ENCODE measurements around the gene ANGPTL2. TPM values are rescaled to one million over a fixed set of nuclear protein-coding genes. Genes with fewer than 3 reads are reported as not detected.

Gene ANGPTL2
- total and polyA plus RNA-seq, 12 donors, result 16.2 to 73.5 (median 42.9) TPM

- Histone ChIP-seq H3K27ac (peak overlapping the region in 7 of 10 donors; percentile 5 to 81 (median 54)), H3K36me3 (no peaks in the 10 kb centered on the region), H3K4me1 (peaks cover 18 to 94% (median 59%) of the 10 kb centered on the region in 9 donors), H3K9me3 (no peaks in the 10 kb centered on the region), H3K4me3 (no peak overlapping the region), H3K27me3 (no peaks in the 10 kb centered on the region)
- TF ChIP-seq, protein P1, sequence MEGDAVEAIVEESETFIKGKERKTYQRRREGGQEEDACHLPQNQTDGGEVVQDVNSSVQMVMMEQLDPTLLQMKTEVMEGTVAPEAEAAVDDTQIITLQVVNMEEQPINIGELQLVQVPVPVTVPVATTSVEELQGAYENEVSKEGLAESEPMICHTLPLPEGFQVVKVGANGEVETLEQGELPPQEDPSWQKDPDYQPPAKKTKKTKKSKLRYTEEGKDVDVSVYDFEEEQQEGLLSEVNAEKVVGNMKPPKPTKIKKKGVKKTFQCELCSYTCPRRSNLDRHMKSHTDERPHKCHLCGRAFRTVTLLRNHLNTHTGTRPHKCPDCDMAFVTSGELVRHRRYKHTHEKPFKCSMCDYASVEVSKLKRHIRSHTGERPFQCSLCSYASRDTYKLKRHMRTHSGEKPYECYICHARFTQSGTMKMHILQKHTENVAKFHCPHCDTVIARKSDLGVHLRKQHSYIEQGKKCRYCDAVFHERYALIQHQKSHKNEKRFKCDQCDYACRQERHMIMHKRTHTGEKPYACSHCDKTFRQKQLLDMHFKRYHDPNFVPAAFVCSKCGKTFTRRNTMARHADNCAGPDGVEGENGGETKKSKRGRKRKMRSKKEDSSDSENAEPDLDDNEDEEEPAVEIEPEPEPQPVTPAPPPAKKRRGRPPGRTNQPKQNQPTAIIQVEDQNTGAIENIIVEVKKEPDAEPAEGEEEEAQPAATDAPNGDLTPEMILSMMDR (IDR thresholded peaks at IDR 0.05), result no peak
- ATAC-seq (no peak), DNase-seq (no peak)
- 86 to 87% methylated on average over 8 of the region's 8 CpGs for WGBS, 2 donors
- intact Hi-C loops (cut with DNase I), result loop anchor here in 3 of 10 donors (5.0 to 10.0 kb wide), 4 partner anchors 70 to 143 kb away; partner anchors contain the start of gene ANGPTL2 (in 1 of the 3)
These were observed 70.4 kb downstream of the ANGPTL2 start for GRCh38 chr9:127051881-127052595.

GRCh38 chr9:127050591-127051001 lies 71.8 kb downstream of the ANGPTL2 start:
- Histone ChIP-seq H3K27ac (peak overlapping the region in 3 of 10 donors; percentile 25 to 72 (median 64)), H3K36me3 (no peaks in the 10 kb centered on the region), H3K4me3 (no peak overlapping the region), H3K9me3 (no peaks in the 10 kb centered on the region), H3K27me3 (no peaks in the 10 kb centered on the region), H3K4me1 (peaks cover 18 to 80% (median 59%) of the 10 kb centered on the region in 9 donors)
- WGBS, 2 donors, result 83 to 89% methylated on average over 7 of the region's 7 CpGs
- TF ChIP-seq, protein P1 (IDR thresholded peaks at IDR 0.05), result no peak
- intact Hi-C loops (cut with DNase I), result loop anchor here in 3 of 10 donors (5.0 to 10.0 kb wide), 4 partner anchors 72 to 144 kb away; partner anchors contain the start of gene ANGPTL2 (in 1 of the 3)
- no peak for ATAC-seq
- no peak for DNase-seq

GRCh38 chr9:127050152-127050551 lies 72.3 kb downstream of the ANGPTL2 start:
- intact Hi-C loops (cut with DNase I), result loop anchor here in 3 of 10 donors (5.0 to 10.0 kb wide), 4 partner anchors 72 to 145 kb away; partner anchors contain the start of gene ANGPTL2 (in 1 of the 3)
- H3K4me1 ChIP-seq, result peaks cover 18 to 75% (median 59%) of the 10 kb centered on the region in 9 donors
- TF ChIP-seq, protein P1 (IDR thresholded peaks at IDR 0.05), result no peak
- H3K4me3 ChIP-seq, result no peak overlapping the region
- ATAC-seq, result no peak
- 97 to 99% methylated on average over 3 of the region's 3 CpGs for WGBS, 2 donors
- no peaks in the 10 kb centered on the region for H3K9me3 ChIP-seq
- H3K27ac ChIP-seq, result peak overlapping the region in 4 of 10 donors; percentile 25 to 72 (median 54)
- DNase-seq, result no peak
- H3K27me3 ChIP-seq, result no peaks in the 10 kb centered on the region
- H3K36me3 ChIP-seq, result no peaks in the 10 kb centered on the region

DNA sequence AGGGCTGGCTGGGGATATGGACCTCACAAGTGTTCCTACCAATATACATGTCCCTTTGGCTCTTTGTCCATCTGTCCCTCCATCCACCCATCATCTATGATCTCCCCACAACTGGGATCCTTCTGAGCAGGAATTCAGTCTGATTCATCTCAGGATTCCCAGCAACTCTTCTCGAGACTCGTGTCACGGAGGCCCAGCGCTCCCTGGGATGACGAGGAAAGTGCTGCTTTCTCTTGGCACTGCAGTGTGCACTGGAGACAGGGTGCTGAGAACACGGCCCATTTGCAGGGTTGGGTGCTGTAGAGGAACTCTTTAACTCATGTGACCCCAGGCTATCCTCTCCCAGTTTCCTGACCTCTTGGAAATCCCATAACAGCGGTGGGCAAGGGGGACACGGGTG lies 72.9 kb downstream of the ANGPTL2 start:
- Histone ChIP-seq H3K9me3 (no peaks in the 10 kb centered on the region), H3K4me1 (peaks cover 18 to 69% (median 59%) of the 10 kb centered on the region in 9 donors), H3K36me3 (no peaks in the 10 kb centered on the region), H3K4me3 (no peak overlapping the region), H3K27ac (peak overlapping the region in 6 of 10 donors; percentile 25 to 72 (median 50)), H3K27me3 (no peaks in the 10 kb centered on the region)
- DNase-seq (no peak), ATAC-seq (no peak)
- WGBS, 2 donors, result 90 to 93% methylated on average over 8 of the region's 8 CpGs
- intact Hi-C loops (cut with DNase I), result no loop called here
- TF ChIP-seq, protein P1 (IDR thresholded peaks at IDR 0.05), result no peak

Data from heart right ventricle (tissue), 16 donors.